ENCODE results near the gene SATB2. TPM values are rescaled to one million over a fixed set of nuclear protein-coding genes. Genes with fewer than 3 reads are reported as not detected.

The SATB2 gene
- total and polyA plus RNA-seq, 2 donors from 2014 or later: 1.3 to 17.5 TPM

GRCh38 chr2:199456383-199457146, 1.2 kb downstream of the SATB2 start:
- FAIRE-seq: no peak
- Histone ChIP-seq H3K9ac (ENCODE audit: low read length in 3 of 3) (no peak overlapping the region), H3K27me3 (ENCODE audit: control insufficient read depth, insufficient read depth, low read length) (peaks cover 47% of the 10 kb centered on the region)

GRCh38 chr2:199455545-199456382, 2.0 kb downstream of the SATB2 start:
- H3K4me3 ChIP-seq (ENCODE audit: low read length in 3 of 3): peak overlapping the region in 2 of 3 donors; percentile 24 to 97
- H3K9me3 ChIP-seq (ENCODE audit: control insufficient read depth in 2 of 3, insufficient read depth in 1 of 3, low read length in 3 of 3): no peaks in the 10 kb centered on the region
- H3K36me3 ChIP-seq (ENCODE audit: control insufficient read depth in 2 of 3, insufficient read depth in 3 of 3, low read length in 3 of 3): no peaks in the 10 kb centered on the region
- no peak overlapping the region for H3K9ac ChIP-seq (ENCODE audit: low read length in 3 of 3)
- H3K4me1 ChIP-seq (ENCODE audit: control insufficient read depth in 2 of 3, insufficient read depth in 2 of 3, low read depth in 1 of 3, low read length in 3 of 3): peaks cover 0 to 12% (median 8%) of the 10 kb centered on the region in 3 donors
- DNase-seq: peak; percentile 75 to 84 (median 83)
- intact Hi-C loops (cut with DNase I): no loop called here
- FAIRE-seq: no peak
- peaks cover 41% of the 10 kb centered on the region for H3K27me3 ChIP-seq (ENCODE audit: control insufficient read depth, insufficient read depth, low read length)
- TF ChIP-seq, protein P1, sequence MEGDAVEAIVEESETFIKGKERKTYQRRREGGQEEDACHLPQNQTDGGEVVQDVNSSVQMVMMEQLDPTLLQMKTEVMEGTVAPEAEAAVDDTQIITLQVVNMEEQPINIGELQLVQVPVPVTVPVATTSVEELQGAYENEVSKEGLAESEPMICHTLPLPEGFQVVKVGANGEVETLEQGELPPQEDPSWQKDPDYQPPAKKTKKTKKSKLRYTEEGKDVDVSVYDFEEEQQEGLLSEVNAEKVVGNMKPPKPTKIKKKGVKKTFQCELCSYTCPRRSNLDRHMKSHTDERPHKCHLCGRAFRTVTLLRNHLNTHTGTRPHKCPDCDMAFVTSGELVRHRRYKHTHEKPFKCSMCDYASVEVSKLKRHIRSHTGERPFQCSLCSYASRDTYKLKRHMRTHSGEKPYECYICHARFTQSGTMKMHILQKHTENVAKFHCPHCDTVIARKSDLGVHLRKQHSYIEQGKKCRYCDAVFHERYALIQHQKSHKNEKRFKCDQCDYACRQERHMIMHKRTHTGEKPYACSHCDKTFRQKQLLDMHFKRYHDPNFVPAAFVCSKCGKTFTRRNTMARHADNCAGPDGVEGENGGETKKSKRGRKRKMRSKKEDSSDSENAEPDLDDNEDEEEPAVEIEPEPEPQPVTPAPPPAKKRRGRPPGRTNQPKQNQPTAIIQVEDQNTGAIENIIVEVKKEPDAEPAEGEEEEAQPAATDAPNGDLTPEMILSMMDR (IDR thresholded peaks at IDR 0.05; ENCODE audit: borderline replicate concordance, extremely low read depth, insufficient read depth): no peak
- H3K27ac ChIP-seq (ENCODE audit: low read depth in 2 of 2, low read length in 2 of 2): no peak overlapping the region

More at GRCh38 chr2:199456383-199457146, 1.2 kb downstream of the SATB2 start:
- Histone ChIP-seq H3K36me3 (ENCODE audit: control insufficient read depth in 2 of 3, insufficient read depth in 3 of 3, low read length in 3 of 3) (no peaks in the 10 kb centered on the region), H3K9me3 (ENCODE audit: control insufficient read depth in 2 of 3, insufficient read depth in 1 of 3, low read length in 3 of 3) (no peaks in the 10 kb centered on the region), H3K4me1 (ENCODE audit: control insufficient read depth in 2 of 3, insufficient read depth in 2 of 3, low read depth in 1 of 3, low read length in 3 of 3) (peaks cover 0 to 12% (median 8%) of the 10 kb centered on the region in 3 donors), H3K4me3 (ENCODE audit: low read length in 3 of 3) (peak overlapping the region in 2 of 3 donors; percentile 42 to 97), H3K27ac (ENCODE audit: low read depth in 2 of 2, low read length in 2 of 2) (no peak overlapping the region)
- TF ChIP-seq, protein P1 (IDR thresholded peaks at IDR 0.05; ENCODE audit: borderline replicate concordance, extremely low read depth, insufficient read depth): no peak
- intact Hi-C loops (cut with DNase I): no loop called here
- DNase-seq: peak in 2 of 5 donors; percentile 22 to 46

DNA sequence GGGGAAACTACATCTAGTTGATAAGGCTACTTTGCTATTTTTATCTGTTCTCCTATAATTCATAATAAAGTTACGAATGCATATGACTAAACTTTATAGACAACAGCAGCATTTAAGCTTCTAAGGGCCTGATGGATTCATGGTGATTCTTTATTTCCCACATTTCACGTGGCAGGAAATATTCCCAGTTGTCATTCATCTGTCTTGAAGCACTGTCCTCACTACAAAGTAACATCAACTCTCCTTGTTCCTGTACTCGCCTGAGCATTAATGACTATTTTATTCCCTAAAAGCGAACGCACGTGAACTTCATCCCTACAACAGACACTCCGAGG, 2.6 kb downstream of the SATB2 start:
- peak overlapping the region in 2 of 3 donors; percentile 24 to 97 for H3K4me3 ChIP-seq (ENCODE audit: low read length in 3 of 3)
- FAIRE-seq: no peak
- H3K27me3 ChIP-seq (ENCODE audit: control insufficient read depth, insufficient read depth, low read length): peaks cover 35% of the 10 kb centered on the region
- no peaks in the 10 kb centered on the region for H3K36me3 ChIP-seq (ENCODE audit: control insufficient read depth in 2 of 3, insufficient read depth in 3 of 3, low read length in 3 of 3)
- no peak overlapping the region for H3K27ac ChIP-seq (ENCODE audit: low read depth in 2 of 2, low read length in 2 of 2)
- H3K4me1 ChIP-seq (ENCODE audit: control insufficient read depth in 2 of 3, insufficient read depth in 2 of 3, low read depth in 1 of 3, low read length in 3 of 3): peaks cover 0 to 10% (median 6%) of the 10 kb centered on the region in 3 donors
- no peak overlapping the region for H3K9ac ChIP-seq (ENCODE audit: low read length in 3 of 3)
- intact Hi-C loops (cut with DNase I): no loop called here
- DNase-seq: no peak
- TF ChIP-seq, protein P1 (IDR thresholded peaks at IDR 0.05; ENCODE audit: borderline replicate concordance, extremely low read depth, insufficient read depth): no peak
- H3K9me3 ChIP-seq (ENCODE audit: control insufficient read depth in 2 of 3, insufficient read depth in 1 of 3, low read length in 3 of 3): no peaks in the 10 kb centered on the region

All from kidney (tissue), 14 donors.